ENCODE data around the gene ZNF275.
A peak's percentile ranks its signal among the peaks of the same experiment; 100 is the strongest.
"Not testable (repeated sequence)": the region's sequence is repeated elsewhere in the genome, so short reads cannot be mapped to it uniquely, and the experiment has no call there.

ZNF275 gene

GRCh38 chrX:153333821-153334653 lies at the start of gene ZNF275:
Gene ZNF275, plus strand, starts transcription at chrX:153334153. Its CDS starts 2,527 bp downstream, at chrX:153336680.
- in situ Hi-C loops (cut with MboI; ENCODE audit: low sequenced_read_pairs, unreplicated experiment) = no loop called here
- peak; percentile 90 for DNase-seq (ENCODE audit: low spot score)
- no peak for TF ChIP-seq CTCF (IDR thresholded peaks at IDR 0.05; ENCODE audit: borderline replicate concordance, control extremely low read depth, extremely low read depth, insufficient read depth, missing control alignments)

- in situ Hi-C loops (cut with MboI; ENCODE audit: low sequenced_read_pairs, unreplicated experiment); DNase-seq (ENCODE audit: low spot score): not testable (repeated sequence)
These were observed 48.3 kb upstream of the ZNF275 start for GRCh38 chrX:153285678-153286077.

- DNase-seq (ENCODE audit: low spot score); in situ Hi-C loops (cut with MboI; ENCODE audit: low sequenced_read_pairs, unreplicated experiment): not testable (repeated sequence)
These were observed 45.1 kb upstream of the ZNF275 start for GRCh38 chrX:153288807-153289206.

GRCh38 chrX:153293485-153294071 lies 40.4 kb upstream of the ZNF275 start:
- DNase-seq (ENCODE audit: low spot score); in situ Hi-C loops (cut with MboI; ENCODE audit: low sequenced_read_pairs, unreplicated experiment): not testable (repeated sequence)

- no peak for DNase-seq (ENCODE audit: low spot score)
- no peak for TF ChIP-seq CTCF (IDR thresholded peaks at IDR 0.05; ENCODE audit: borderline replicate concordance, control extremely low read depth, extremely low read depth, insufficient read depth, missing control alignments)
- in situ Hi-C loops (cut with MboI; ENCODE audit: low sequenced_read_pairs, unreplicated experiment) = no loop called here
These were observed 36.6 kb upstream of the ZNF275 start for GRCh38 chrX:153297376-153297775.

- no peak for DNase-seq (ENCODE audit: low spot score)
- in situ Hi-C loops (cut with MboI; ENCODE audit: low sequenced_read_pairs, unreplicated experiment) = no loop called here
- TF ChIP-seq CTCF (IDR thresholded peaks at IDR 0.05; ENCODE audit: borderline replicate concordance, control extremely low read depth, extremely low read depth, insufficient read depth, missing control alignments) = no peak
These were observed 34.1 kb upstream of the ZNF275 start for GRCh38 chrX:153299855-153300254.

- TF ChIP-seq CTCF (IDR thresholded peaks at IDR 0.05; ENCODE audit: borderline replicate concordance, control extremely low read depth, extremely low read depth, insufficient read depth, missing control alignments) = no peak
- in situ Hi-C loops (cut with MboI; ENCODE audit: low sequenced_read_pairs, unreplicated experiment) = no loop called here
- no peak for DNase-seq (ENCODE audit: low spot score)
These were observed 32.2 kb upstream of the ZNF275 start for GRCh38 chrX:153301746-153302145.

- in situ Hi-C loops (cut with MboI; ENCODE audit: low sequenced_read_pairs, unreplicated experiment) = no loop called here
These were observed 31.2 kb upstream of the ZNF275 start for GRCh38 chrX:153302796-153303195.

More at GRCh38 chrX:153302796-153303195, 31.2 kb upstream of the ZNF275 start:
- DNase-seq (ENCODE audit: low spot score) = no peak
- TF ChIP-seq CTCF (IDR thresholded peaks at IDR 0.05; ENCODE audit: borderline replicate concordance, control extremely low read depth, extremely low read depth, insufficient read depth, missing control alignments) = no peak
